CD8-positive, alpha-beta memory T cell (primary cell): ENCODE results near the gene PACSIN2. TPM values are rescaled to one million over a fixed set of nuclear protein-coding genes. Genes with fewer than 3 reads are reported as not detected.
A peak's percentile ranks its signal among the peaks of the same experiment; 100 is the strongest.
"Not testable (repeated sequence)": the region's sequence is repeated elsewhere in the genome, so short reads cannot be mapped to it uniquely, and the experiment has no call there.

Source experiments
- CTCF ChIA-PET: fragments of 350-600 bp; sonication (Branson Sonifier 250); formaldehyde crosslinking; loops from one replicate; lab custom pipeline; 2021; ENCODE audit warnings: antibody characterized with exemption; lab: Charles Lee
- POLR2A ChIA-PET: fragments of 350-600 bp; sonication (Branson Sonifier 250); formaldehyde crosslinking; loops from one replicate; lab custom pipeline; 2021; ENCODE audit warnings: antibody characterized with exemption; lab: Charles Lee
- DNase-seq, 5 donors: peaks; one replicate each; pipeline versions ENCODE4 v3.0.0 to v3.0.0-alpha.2; 2020 to 2022; ENCODE audit warnings: mixed read lengths in 1 of 5
- H3K27ac ChIP-seq: one replicate; pipeline ENCODE4 v1.7.0; 2013; ENCODE audit warnings: low read depth, mild to moderate bottlenecking, low read length, moderate library complexity
- H3K27me3 ChIP-seq: 2 replicates; pipeline ENCODE4 v1.7.0; 2013; ENCODE audit warnings: low read length, mild to moderate bottlenecking; ENCODE audit not compliant: insufficient read depth, poor library complexity, severe bottlenecking
- H3K36me3 ChIP-seq: 2 replicates; pipeline ENCODE4 v1.7.0; 2013; ENCODE audit warnings: mild to moderate bottlenecking, low read length, moderate library complexity; ENCODE audit not compliant: insufficient read depth
- H3K4me1 ChIP-seq: 2 replicates; pipeline ENCODE4 v1.7.0; 2013; ENCODE audit warnings: mild to moderate bottlenecking, low read length, moderate library complexity; ENCODE audit not compliant: insufficient read depth
- H3K4me3 ChIP-seq: 2 replicates; pipeline ENCODE4 v1.7.0; 2013; ENCODE audit warnings: mild to moderate bottlenecking, low read length
- H3K9me3 ChIP-seq: 2 replicates; pipeline ENCODE4 v1.7.0; 2013; ENCODE audit warnings: mild to moderate bottlenecking, low read length
- H3K27ac Mint-ChIP-seq, 8 donors: one replicate each; pipeline ENCODE4 v1.8.0; 2020 to 2021; ENCODE audit warnings: mixed read lengths in 8 of 8, mild to moderate bottlenecking in 6 of 8, inconsistent platforms in 3 of 8, moderate library complexity in 3 of 8
- H3K27me3 Mint-ChIP-seq, 2 donors: one replicate each; pipeline ENCODE4 v1.8.0; 2020 to 2021; ENCODE audit warnings: mixed read lengths in 2 of 2, mild to moderate bottlenecking in 1 of 2, moderate library complexity in 1 of 2
- H3K36me3 Mint-ChIP-seq, 3 donors: one replicate each; pipeline ENCODE4 v1.8.0; 2020 to 2021; ENCODE audit warnings: mixed read lengths in 3 of 3, inconsistent platforms in 1 of 3, mild to moderate bottlenecking in 1 of 3
- H3K4me1 Mint-ChIP-seq, 3 donors: one replicate each; pipeline ENCODE4 v1.8.0; 2020 to 2021; ENCODE audit warnings: mixed read lengths in 3 of 3, inconsistent platforms in 1 of 3, mild to moderate bottlenecking in 1 of 3
- H3K4me3 Mint-ChIP-seq, 7 donors: one replicate each; pipeline ENCODE4 v1.8.0; 2020 to 2021; ENCODE audit warnings: mixed read lengths in 7 of 7, mild to moderate bottlenecking in 6 of 7, moderate library complexity in 4 of 7, inconsistent platforms in 2 of 7
- H3K9me3 Mint-ChIP-seq, 5 donors: one replicate each; pipeline ENCODE4 v1.8.0; 2020 to 2022; ENCODE audit warnings: mixed read lengths in 5 of 5, mild to moderate bottlenecking in 3 of 5, moderate library complexity in 2 of 5, inconsistent platforms in 1 of 5
- polyA plus RNA-seq: library from polyadenylated mRNA; unstranded; fragments of 300-500 nt; fragmentation: Illumina TruSeq; gene quantifications from one replicate; pipeline ENCODE4 v1.2.3, GENCODE V29; 2021
- total RNA-seq, 2 experiments: library from RNA; stranded (reverse); gene quantifications; one replicate each; pipeline ENCODE4 v1.2.3, GENCODE V29; 2021

PACSIN2 gene
- total and polyA plus RNA-seq, 3 experiments from 2014 or later = 26.3 to 36.5 (median 30.2) TPM

- Mint-ChIP-seq H3K4me3 (no peak overlapping the region), H3K9me3 (no peaks in the 10 kb centered on the region), H3K27ac (peak overlapping the region in 2 of 8 donors; percentile 2 to 43), H3K27me3 (no peaks in the 10 kb centered on the region), H3K4me1 (peaks cover 34 to 51% (median 49%) of the 10 kb centered on the region in 3 donors), H3K36me3 (peaks cover 0 to 2% (median 0%) of the 10 kb centered on the region in 3 donors)
- no peak for DNase-seq
- ChIA-PET POLR2A (no interaction called here), CTCF (no interaction called here)
- Histone ChIP-seq H3K27ac (no peak overlapping the region), H3K9me3 (no peaks in the 10 kb centered on the region), H3K4me1 (peaks cover 8% of the 10 kb centered on the region), H3K27me3 (no peaks in the 10 kb centered on the region), H3K4me3 (no peak overlapping the region), H3K36me3 (no peaks in the 10 kb centered on the region)
Observed at GRCh38 chr22:42976217-42976933, 38.6 kb downstream of the PACSIN2 start.

- Histone ChIP-seq H3K4me1 (peaks cover 8% of the 10 kb centered on the region), H3K27me3 (no peaks in the 10 kb centered on the region), H3K27ac (no peak overlapping the region), H3K9me3 (no peaks in the 10 kb centered on the region), H3K36me3 (no peaks in the 10 kb centered on the region), H3K4me3 (no peak overlapping the region)
- Mint-ChIP-seq H3K36me3 (peaks cover 0 to 7% (median 0%) of the 10 kb centered on the region in 3 donors), H3K4me1 (peaks cover 32 to 53% (median 45%) of the 10 kb centered on the region in 3 donors), H3K4me3 (no peak overlapping the region), H3K27me3 (no peaks in the 10 kb centered on the region), H3K27ac (peak overlapping the region in 2 of 8 donors; percentile 11 to 27), H3K9me3 (no peaks in the 10 kb centered on the region)
- ChIA-PET CTCF (no interaction called here), POLR2A (interaction anchor here (0.5 kb wide), 1 partner anchor 202 kb away, joined by 6 read pairs; no protein-coding TSS in a partner anchor)
- DNase-seq = no peak
Observed at GRCh38 chr22:42974223-42974622, 40.7 kb downstream of the PACSIN2 start.

GRCh38 chr22:42973536-42973881 lies 41.4 kb downstream of the PACSIN2 start:
- no peaks in the 10 kb centered on the region for H3K27me3 ChIP-seq
- no peak for DNase-seq
- H3K4me1 Mint-ChIP-seq = peaks cover 27 to 48% (median 40%) of the 10 kb centered on the region in 3 donors
- ChIA-PET POLR2A (no interaction called here), CTCF (no interaction called here)
- H3K4me3 Mint-ChIP-seq = no peak overlapping the region
- peaks cover 8% of the 10 kb centered on the region for H3K4me1 ChIP-seq
- H3K27me3 Mint-ChIP-seq = no peaks in the 10 kb centered on the region
- no peak overlapping the region for H3K4me3 ChIP-seq
- no peaks in the 10 kb centered on the region for H3K9me3 ChIP-seq
- no peaks in the 10 kb centered on the region for H3K9me3 Mint-ChIP-seq
- H3K36me3 Mint-ChIP-seq = peaks cover 0 to 9% (median 0%) of the 10 kb centered on the region in 3 donors
- H3K27ac Mint-ChIP-seq = peak overlapping the region in 2 of 8 donors; percentile 35 to 87
- H3K36me3 ChIP-seq = no peaks in the 10 kb centered on the region
- no peak overlapping the region for H3K27ac ChIP-seq

GRCh38 chr22:42972649-42973535 lies 42.1 kb downstream of the PACSIN2 start:
- no peaks in the 10 kb centered on the region for H3K27me3 ChIP-seq

GRCh38 chr22:42971473-42971860 lies 43.5 kb downstream of the PACSIN2 start:
- CTCF ChIA-PET, H3K36me3 ChIP-seq, H3K27ac ChIP-seq, H3K27me3 ChIP-seq, H3K27ac Mint-ChIP-seq, H3K27me3 Mint-ChIP-seq, H3K9me3 ChIP-seq, H3K9me3 Mint-ChIP-seq, POLR2A ChIA-PET, DNase-seq, H3K4me3 Mint-ChIP-seq, H3K4me1 ChIP-seq, H3K4me3 ChIP-seq: not testable (repeated sequence)
- Mint-ChIP-seq H3K4me1 (peaks cover 16 to 34% (median 26%) of the 10 kb centered on the region in 3 donors), H3K36me3 (peaks cover 0 to 21% (median 7%) of the 10 kb centered on the region in 3 donors)

More at GRCh38 chr22:42972649-42973535, 42.1 kb downstream of the PACSIN2 start:
- ChIA-PET CTCF (no interaction called here), POLR2A (no interaction called here)
- Histone ChIP-seq H3K4me1 (peaks cover 2% of the 10 kb centered on the region), H3K9me3 (no peaks in the 10 kb centered on the region), H3K4me3 (no peak overlapping the region), H3K36me3 (no peaks in the 10 kb centered on the region), H3K27ac (no peak overlapping the region)
- DNase-seq = no peak
- Mint-ChIP-seq H3K4me1 (peaks cover 22 to 42% (median 34%) of the 10 kb centered on the region in 3 donors), H3K9me3 (no peaks in the 10 kb centered on the region), H3K27me3 (no peaks in the 10 kb centered on the region), H3K36me3 (peaks cover 0 to 14% (median 6%) of the 10 kb centered on the region in 3 donors), H3K27ac (peak overlapping the region in 1 of 8 donors; percentile 35), H3K4me3 (no peak overlapping the region)

GRCh38 chr22:42970029-42970428 lies 44.9 kb downstream of the PACSIN2 start:
- no peak for DNase-seq
- peak overlapping the region in 1 of 8 donors; percentile 79 for H3K27ac Mint-ChIP-seq

GRCh38 chr22:42969348-42969975 lies 45.5 kb downstream of the PACSIN2 start:
- POLR2A ChIA-PET = no interaction called here
- CTCF ChIA-PET = no interaction called here
- no peaks in the 10 kb centered on the region for H3K27me3 ChIP-seq
- peaks cover 6% of the 10 kb centered on the region for H3K4me1 ChIP-seq
- no peaks in the 10 kb centered on the region for H3K9me3 ChIP-seq
- no peak overlapping the region for H3K27ac ChIP-seq
- H3K36me3 Mint-ChIP-seq = peaks cover 0 to 29% (median 9%) of the 10 kb centered on the region in 3 donors
- no peaks in the 10 kb centered on the region for H3K9me3 Mint-ChIP-seq
- DNase-seq = no peak
- H3K27me3 Mint-ChIP-seq = no peaks in the 10 kb centered on the region
- peak overlapping the region in 1 of 8 donors; percentile 79 for H3K27ac Mint-ChIP-seq
- no peak overlapping the region for H3K4me3 ChIP-seq
- peaks cover 18 to 29% (median 27%) of the 10 kb centered on the region in 3 donors for H3K4me1 Mint-ChIP-seq
- H3K4me3 Mint-ChIP-seq = no peak overlapping the region
- H3K36me3 ChIP-seq = peaks cover 4% of the 10 kb centered on the region

More at GRCh38 chr22:42970029-42970428, 44.9 kb downstream of the PACSIN2 start:
- no peaks in the 10 kb centered on the region for H3K27me3 Mint-ChIP-seq
- no peaks in the 10 kb centered on the region for H3K9me3 Mint-ChIP-seq
- H3K36me3 ChIP-seq = peaks cover under 1% of the 10 kb centered on the region
- ChIA-PET POLR2A (no interaction called here), CTCF (no interaction called here)
- no peaks in the 10 kb centered on the region for H3K27me3 ChIP-seq
- H3K4me1 Mint-ChIP-seq = peaks cover 16 to 29% (median 27%) of the 10 kb centered on the region in 3 donors
- peaks cover 5% of the 10 kb centered on the region for H3K4me1 ChIP-seq
- no peak overlapping the region for H3K4me3 ChIP-seq
- no peak overlapping the region for H3K4me3 Mint-ChIP-seq
- no peaks in the 10 kb centered on the region for H3K9me3 ChIP-seq
- peaks cover 0 to 26% (median 7%) of the 10 kb centered on the region in 3 donors for H3K36me3 Mint-ChIP-seq
- H3K27ac ChIP-seq = no peak overlapping the region
